ENCODE results near the gene PPIL4. TPM values are rescaled to one million over a fixed set of nuclear protein-coding genes. Genes with fewer than 3 reads are reported as not detected.

Gene PPIL4
- total and polyA plus RNA-seq, 2 experiments from 2014 or later = 31.4 to 38.7 TPM

- H3K9me2 ChIP-seq (replicated peaks; ENCODE audit: insufficient read depth) = no peaks in the 10 kb centered on the region
- DNase-seq (ENCODE audit: low spot score) = no peak
- no peak overlapping the region for H3K4me3 ChIP-seq
- no peak for TF ChIP-seq CTCF (IDR thresholded peaks at IDR 0.05; ENCODE audit: poor library complexity)
- no peak for TF ChIP-seq EZH2phosphoT487 (IDR thresholded peaks at IDR 0.05; ENCODE audit: low read depth, severe bottlenecking, unreplicated experiment)
- TF ChIP-seq EZH2 (IDR thresholded peaks at IDR 0.05; ENCODE audit: borderline replicate concordance) = no peak
- no peaks in the 10 kb centered on the region for H3K4me1 ChIP-seq (ENCODE audit: insufficient read depth)
- H3K9me3 ChIP-seq (ENCODE audit: low read depth) = no peaks in the 10 kb centered on the region
- H3K27ac ChIP-seq = no peak overlapping the region
- no peak overlapping the region for H3K4me2 ChIP-seq
- H4K20me1 ChIP-seq (ENCODE audit: insufficient read depth, poor library complexity, severe bottlenecking) = no peaks in the 10 kb centered on the region
- H2AFZ ChIP-seq = no peak overlapping the region
- 73% methylated on average over 6 of the region's 6 CpGs for WGBS (ENCODE audit: low lambda C conversion rate, missing lambda C conversion rate)
- H3K36me3 ChIP-seq (replicated peaks; ENCODE audit: insufficient read depth, low read depth) = no peaks in the 10 kb centered on the region
- no peaks in the 10 kb centered on the region for H3K79me2 ChIP-seq
- H3K27me3 ChIP-seq = no peaks in the 10 kb centered on the region
Observed at GRCh38 chr6:149476789-149477455, 68.9 kb downstream of the PPIL4 start.

GRCh38 chr6:149474108-149474935 lies 71.5 kb downstream of the PPIL4 start:
- no peak for DNase-seq (ENCODE audit: low spot score)
- Histone ChIP-seq H4K20me1 (ENCODE audit: insufficient read depth, poor library complexity, severe bottlenecking) (no peaks in the 10 kb centered on the region), H3K79me2 (no peaks in the 10 kb centered on the region), H3K27ac (no peak overlapping the region), H3K36me3 (replicated peaks; ENCODE audit: insufficient read depth, low read depth) (no peaks in the 10 kb centered on the region), H3K9me2 (replicated peaks; ENCODE audit: insufficient read depth) (no peaks in the 10 kb centered on the region), H3K4me3 (no peak overlapping the region), H3K27me3 (no peaks in the 10 kb centered on the region), H3K9me3 (ENCODE audit: low read depth) (no peaks in the 10 kb centered on the region), H3K4me2 (no peak overlapping the region), H2AFZ (no peak overlapping the region), H3K4me1 (ENCODE audit: insufficient read depth) (no peaks in the 10 kb centered on the region)
- no peak for TF ChIP-seq EZH2phosphoT487 (IDR thresholded peaks at IDR 0.05; ENCODE audit: low read depth, severe bottlenecking, unreplicated experiment)
- no peak for TF ChIP-seq CTCF (IDR thresholded peaks at IDR 0.05; ENCODE audit: poor library complexity)
- no peak for TF ChIP-seq EZH2 (IDR thresholded peaks at IDR 0.05; ENCODE audit: borderline replicate concordance)
- WGBS (ENCODE audit: low lambda C conversion rate, missing lambda C conversion rate) = 89% methylated on average over 30 of the region's 30 CpGs

GRCh38 chr6:149473080-149474052 lies 72.5 kb downstream of the PPIL4 start:
- no peaks in the 10 kb centered on the region for H3K9me2 ChIP-seq (replicated peaks; ENCODE audit: insufficient read depth)
- no peaks in the 10 kb centered on the region for H3K36me3 ChIP-seq (replicated peaks; ENCODE audit: insufficient read depth, low read depth)
- 75% methylated on average over 21 of the region's 21 CpGs for WGBS (ENCODE audit: low lambda C conversion rate, missing lambda C conversion rate)
- TF ChIP-seq CTCF (IDR thresholded peaks at IDR 0.05; ENCODE audit: poor library complexity) = no peak
- TF ChIP-seq EZH2 (IDR thresholded peaks at IDR 0.05; ENCODE audit: borderline replicate concordance) = no peak
- no peak for TF ChIP-seq EZH2phosphoT487 (IDR thresholded peaks at IDR 0.05; ENCODE audit: low read depth, severe bottlenecking, unreplicated experiment)
- H3K9me3 ChIP-seq (ENCODE audit: low read depth) = no peaks in the 10 kb centered on the region
- no peak for DNase-seq (ENCODE audit: low spot score)
- H3K4me2 ChIP-seq = peak overlapping the region; percentile 11
- H3K4me3 ChIP-seq = no peak overlapping the region
- no peaks in the 10 kb centered on the region for H3K27me3 ChIP-seq
- no peaks in the 10 kb centered on the region for H3K4me1 ChIP-seq (ENCODE audit: insufficient read depth)
- H2AFZ ChIP-seq = no peak overlapping the region
- no peaks in the 10 kb centered on the region for H4K20me1 ChIP-seq (ENCODE audit: insufficient read depth, poor library complexity, severe bottlenecking)
- no peaks in the 10 kb centered on the region for H3K79me2 ChIP-seq
- H3K27ac ChIP-seq = no peak overlapping the region

Data from hepatocyte (in vitro differentiated cells).